Mesendoderm (in vitro differentiated cells): Measurements from ENCODE around the gene NLRP12.
A peak's percentile ranks its signal among the peaks of the same experiment; 100 is the strongest.

Source experiments
- DNase-seq: peaks from one replicate; pipeline ENCODE4 v3.0.0; 2013
- H2AK5ac ChIP-seq: 2 replicates; pipeline ENCODE4 v1.6.1; 2013; ENCODE audit warnings: low read length, inconsistent platforms
- H2BK120ac ChIP-seq: 2 replicates; pipeline ENCODE4 v1.6.1; 2013; ENCODE audit warnings: low read depth, mild to moderate bottlenecking, low read length, moderate library complexity, mixed read lengths
- H2BK15ac ChIP-seq: replicated peaks from 2 replicates; pipeline ENCODE4 v1.6.1; 2013; ENCODE audit warnings: low read depth, mild to moderate bottlenecking, moderate library complexity
- H2BK5ac ChIP-seq: 2 replicates; pipeline ENCODE4 v1.6.1; 2013; ENCODE audit warnings: low read length, inconsistent platforms
- H3K18ac ChIP-seq: 2 replicates; pipeline ENCODE4 v1.6.1; 2013; ENCODE audit warnings: mild to moderate bottlenecking, low read length, mixed read lengths
- H3K23ac ChIP-seq: one replicate; pipeline ENCODE4 v1.6.1; 2013; ENCODE audit warnings: low read length
- H3K27ac ChIP-seq: 2 replicates; pipeline ENCODE4 v1.5.1; 2013; ENCODE audit warnings: low read depth, mild to moderate bottlenecking, inconsistent platforms, low read length, moderate library complexity
- H3K27me3 ChIP-seq: 2 replicates; pipeline ENCODE4 v1.6.1; 2013; ENCODE audit warnings: low read length, control low read depth, mild to moderate bottlenecking, inconsistent platforms; ENCODE audit not compliant: insufficient read depth, poor library complexity
- H3K36me3 ChIP-seq: 2 replicates; pipeline ENCODE4 v1.6.1; 2013; ENCODE audit warnings: low read length, inconsistent platforms; ENCODE audit not compliant: control insufficient read depth, insufficient read depth
- H3K4ac ChIP-seq: one replicate; pipeline ENCODE4 v1.6.1; 2013; ENCODE audit warnings: low read depth, mild to moderate bottlenecking, low read length, moderate library complexity
- H3K4me1 ChIP-seq: 2 replicates; pipeline ENCODE4 v1.6.1; 2013; ENCODE audit warnings: low read depth, low read length, inconsistent platforms; ENCODE audit not compliant: control insufficient read depth
- H3K4me2 ChIP-seq: 2 replicates; pipeline ENCODE4 v1.6.1; 2013; ENCODE audit warnings: low read length
- H3K4me3 ChIP-seq: 2 replicates; pipeline ENCODE4 v1.5.1; 2013; ENCODE audit warnings: mild to moderate bottlenecking, low read length
- H3K56ac ChIP-seq: one replicate; pipeline ENCODE4 v1.6.1; 2013; ENCODE audit warnings: low read length
- H3K79me1 ChIP-seq: 2 replicates; pipeline ENCODE4 v1.6.1; 2013; ENCODE audit warnings: low read length, inconsistent platforms
- H3K79me2 ChIP-seq: 2 replicates; pipeline ENCODE4 v1.6.1; 2013; ENCODE audit warnings: mild to moderate bottlenecking, low read length; ENCODE audit not compliant: control insufficient read depth, insufficient read depth
- H3K9ac ChIP-seq: 2 replicates; pipeline ENCODE4 v1.6.1; 2013; ENCODE audit warnings: low read length, inconsistent platforms
- H4K5ac ChIP-seq: one replicate; pipeline ENCODE4 v1.6.1; 2013; ENCODE audit warnings: low read length
- H4K8ac ChIP-seq: one replicate; pipeline ENCODE4 v1.6.1; 2013; ENCODE audit warnings: low read depth, mild to moderate bottlenecking, control low read depth, low read length, moderate library complexity
- WGBS: extraction: QIAGEN DNeasy Blood & Tissue Kit; methylation state at CpG from one replicate; pipeline ENCODE4 v1.1.7; 2013; ENCODE audit warnings: low lambda C conversion rate, missing lambda C conversion rate; ENCODE audit not compliant: insufficient coverage; ENCODE audit errors: extremely low coverage; 5-methylcytosine and 5-hydroxymethylcytosine counted together

NLRP12 gene

DNA sequence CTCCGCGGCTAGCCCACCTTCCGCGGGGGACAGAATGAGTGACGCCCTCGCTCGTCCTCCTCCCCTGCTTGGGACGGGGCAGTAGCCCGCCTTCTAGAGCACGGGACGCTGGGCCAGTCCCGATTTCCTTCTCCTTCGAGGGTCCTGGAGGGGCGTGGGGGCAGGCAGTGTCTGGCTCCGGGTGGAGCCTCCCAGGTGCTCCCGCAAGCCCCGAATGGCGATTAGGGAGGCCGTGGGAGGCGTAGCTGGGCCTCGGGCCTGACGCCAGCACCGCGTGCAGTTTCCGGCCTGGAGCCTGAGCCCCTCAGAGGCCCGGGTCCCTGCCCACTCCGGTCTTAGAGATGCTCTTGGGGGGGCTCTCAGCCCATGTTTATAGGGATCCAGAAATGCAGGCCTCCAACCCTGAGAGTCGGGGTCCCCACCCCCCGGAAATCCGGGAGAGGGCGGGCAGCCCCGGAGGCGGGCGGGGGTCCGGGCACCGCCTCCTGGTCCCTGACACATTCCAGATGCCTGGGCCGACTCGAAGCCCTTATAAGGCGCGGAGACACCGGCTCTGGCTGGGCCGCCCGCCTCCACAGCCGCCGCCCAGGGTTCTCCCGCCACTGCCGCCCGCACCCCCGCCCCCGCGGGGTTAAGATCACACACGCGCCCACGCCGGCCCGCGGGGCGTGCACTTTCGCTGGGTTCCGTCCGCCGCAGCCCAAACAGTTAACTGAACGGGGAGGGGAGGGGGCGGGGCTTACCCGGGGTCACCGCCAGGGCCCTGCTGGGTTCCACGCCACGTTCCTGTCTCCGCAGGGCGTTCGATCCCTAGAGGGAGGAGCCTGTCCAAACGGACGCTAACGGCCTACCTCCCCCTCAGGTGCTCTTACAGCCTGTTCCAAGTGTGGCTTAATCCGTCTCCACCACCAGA, 45.0 kb upstream of the NLRP12 start:
- H3K18ac ChIP-seq, result peak overlapping the region; percentile 85
- H3K79me2 ChIP-seq, result peaks cover 14% of the 10 kb centered on the region
- no peak overlapping the region for H4K8ac ChIP-seq
- peak overlapping the region; percentile 86 for H2BK5ac ChIP-seq
- no peak overlapping the region for H3K23ac ChIP-seq
- peaks cover 3% of the 10 kb centered on the region for H3K36me3 ChIP-seq
- H2AK5ac ChIP-seq, result no peak overlapping the region
- H3K56ac ChIP-seq, result peak overlapping the region; percentile 91
- peak overlapping the region; percentile 90 for H3K9ac ChIP-seq
- peak overlapping the region; percentile 87 for H3K27ac ChIP-seq
- no peaks in the 10 kb centered on the region for H3K27me3 ChIP-seq
- H3K4me3 ChIP-seq, result peak overlapping the region; percentile 86
- H4K5ac ChIP-seq, result no peak overlapping the region
- WGBS, result no CpG with 5 or more reads among the region's 75 CpGs
- peaks cover 7% of the 10 kb centered on the region for H3K79me1 ChIP-seq
- DNase-seq, result peak; percentile 96
- H2BK15ac ChIP-seq, result no peak overlapping the region
- H3K4ac ChIP-seq, result peak overlapping the region; percentile 94
- H3K4me2 ChIP-seq, result peak overlapping the region; percentile 70
- H2BK120ac ChIP-seq, result peak overlapping the region; percentile 30
- peaks cover 2% of the 10 kb centered on the region for H3K4me1 ChIP-seq

DNA sequence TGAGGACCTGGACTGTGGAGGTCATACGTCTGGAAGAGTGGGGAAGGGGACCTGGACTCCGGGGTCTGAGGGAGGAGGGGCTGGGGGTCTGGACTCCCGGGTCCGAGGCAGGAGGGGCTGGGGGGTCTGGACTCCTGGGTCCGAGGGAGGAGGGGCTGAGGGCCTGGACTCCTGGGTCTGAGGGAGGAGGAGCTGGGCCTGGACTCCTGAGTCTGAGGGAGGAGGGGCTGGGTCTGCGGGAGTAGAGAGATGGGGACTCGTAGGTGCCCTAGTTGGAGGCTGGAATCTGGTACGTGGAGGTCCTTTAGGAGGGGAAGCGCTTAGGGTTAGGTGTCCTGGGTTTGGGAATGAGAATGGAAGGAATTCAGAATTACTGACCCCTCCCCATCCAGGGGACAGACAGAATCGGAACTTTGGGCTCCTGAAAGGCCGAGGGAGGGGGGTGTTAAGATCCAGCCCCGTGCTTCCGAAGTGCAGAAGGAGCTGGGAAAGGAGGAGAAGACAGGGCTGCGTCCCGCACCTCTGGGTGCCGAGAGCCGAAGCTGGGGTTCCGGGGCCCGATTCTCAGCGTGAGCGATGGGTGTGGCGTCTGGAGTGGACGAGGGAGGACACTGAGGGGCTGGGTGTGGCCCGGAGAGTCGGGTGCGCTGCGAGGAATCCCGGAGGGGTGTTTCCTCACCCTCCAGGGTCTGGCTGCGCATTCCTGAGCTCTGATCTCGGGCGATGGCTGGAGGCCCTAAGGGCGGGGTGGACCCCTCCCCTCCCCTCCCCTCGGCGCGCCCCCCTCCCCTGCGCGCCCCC, 44.2 kb upstream of the NLRP12 start:
- Histone ChIP-seq H4K5ac (no peak overlapping the region), H4K8ac (no peak overlapping the region), H3K79me1 (peaks cover 5% of the 10 kb centered on the region), H3K9ac (peak overlapping the region; percentile 90), H3K4ac (peak overlapping the region; percentile 94), H3K4me3 (peak overlapping the region; percentile 86), H3K56ac (peak overlapping the region; percentile 91), H3K27me3 (no peaks in the 10 kb centered on the region), H2AK5ac (no peak overlapping the region), H3K27ac (peak overlapping the region; percentile 39), H3K36me3 (no peaks in the 10 kb centered on the region), H3K23ac (no peak overlapping the region), H3K4me1 (peaks cover 2% of the 10 kb centered on the region), H2BK120ac (peak overlapping the region; percentile 30), H3K79me2 (peaks cover 14% of the 10 kb centered on the region), H2BK15ac (no peak overlapping the region), H2BK5ac (peak overlapping the region; percentile 51), H3K18ac (peak overlapping the region; percentile 79), H3K4me2 (peak overlapping the region; percentile 84)
- DNase-seq, result peak; percentile 88
- no CpG with 5 or more reads among the region's 37 CpGs for WGBS

DNA sequence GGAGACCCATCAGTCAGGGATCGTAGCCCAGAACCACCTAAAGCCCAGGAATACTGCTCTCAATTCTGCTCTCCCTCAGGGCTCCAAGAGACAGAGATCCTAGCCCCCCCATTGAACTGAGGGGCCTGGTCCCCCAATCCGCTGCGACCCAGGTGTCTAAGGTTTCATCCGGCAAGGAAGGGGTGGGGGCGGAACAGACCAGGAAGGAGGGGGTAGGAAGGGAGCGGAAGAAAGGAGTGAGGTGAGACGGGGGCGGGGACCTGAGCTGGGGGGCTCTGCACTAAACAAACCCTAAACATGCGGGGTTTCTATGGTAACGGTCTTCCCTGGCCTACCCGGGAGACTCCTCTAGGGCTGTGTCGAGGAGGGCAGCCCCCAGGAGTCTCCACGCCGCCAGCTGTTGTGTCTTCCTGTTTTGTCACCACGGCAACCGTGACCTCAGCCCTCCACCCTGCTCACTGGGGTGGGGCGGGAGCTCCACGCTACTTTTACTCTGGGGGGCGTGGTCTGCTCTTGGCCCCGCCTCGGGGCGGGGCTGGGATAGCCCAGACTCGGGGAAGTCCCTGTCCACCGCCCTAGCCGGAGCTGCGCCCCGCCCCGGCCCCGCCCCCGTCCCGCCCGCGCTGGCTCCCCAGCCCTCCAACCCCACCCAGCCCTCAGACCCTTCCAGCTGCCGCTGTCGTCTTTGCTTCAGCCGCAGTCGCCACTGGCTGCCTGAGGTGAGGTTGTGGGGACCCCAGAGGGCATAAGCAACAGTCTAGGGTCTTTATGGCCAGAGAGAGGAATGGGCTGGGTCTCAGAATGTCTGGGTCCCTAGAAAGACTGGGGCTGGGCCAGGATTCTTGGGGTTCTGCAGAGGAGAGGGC, 43.3 kb upstream of the NLRP12 start, which contains the start of gene MYADM:
Gene MYADM (plus strand): TSS at position 659 of the 866 bp plus-strand sequence. CDS start 5,647 bp downstream, outside the sequence.
- peak within 1 kb of the TSS; percentile 94 for H3K4ac ChIP-seq
- H3K9ac ChIP-seq, result peak within 1 kb of the TSS; percentile 90
- H3K36me3 ChIP-seq, result no peaks in the 10 kb centered on the region
- H2BK5ac ChIP-seq, result peak within 1 kb of the TSS; percentile 91
- H3K56ac ChIP-seq, result peak within 1 kb of the TSS; percentile 93
- peak within 1 kb of the TSS; percentile 79 for H3K18ac ChIP-seq
- H3K23ac ChIP-seq, result no peak within 1 kb of the TSS
- no peak within 1 kb of the TSS for H2BK15ac ChIP-seq
- peaks cover 2% of the 10 kb centered on the region for H3K4me1 ChIP-seq
- peak; percentile 100 for DNase-seq
- H3K27me3 ChIP-seq, result no peaks in the 10 kb centered on the region
- peak within 1 kb of the TSS; percentile 84 for H3K4me3 ChIP-seq
- H4K8ac ChIP-seq, result peak within 1 kb of the TSS; percentile 87
- peaks cover 14% of the 10 kb centered on the region for H3K79me2 ChIP-seq
- peak within 1 kb of the TSS; percentile 85 for H4K5ac ChIP-seq
- peaks cover 5% of the 10 kb centered on the region for H3K79me1 ChIP-seq
- H3K27ac ChIP-seq, result peak within 1 kb of the TSS; percentile 92
- H2AK5ac ChIP-seq, result no peak within 1 kb of the TSS
- WGBS, result no CpG with 5 or more reads among the region's 37 CpGs
- peak within 1 kb of the TSS; percentile 84 for H3K4me2 ChIP-seq
- H2BK120ac ChIP-seq, result peak within 1 kb of the TSS; percentile 30

DNA sequence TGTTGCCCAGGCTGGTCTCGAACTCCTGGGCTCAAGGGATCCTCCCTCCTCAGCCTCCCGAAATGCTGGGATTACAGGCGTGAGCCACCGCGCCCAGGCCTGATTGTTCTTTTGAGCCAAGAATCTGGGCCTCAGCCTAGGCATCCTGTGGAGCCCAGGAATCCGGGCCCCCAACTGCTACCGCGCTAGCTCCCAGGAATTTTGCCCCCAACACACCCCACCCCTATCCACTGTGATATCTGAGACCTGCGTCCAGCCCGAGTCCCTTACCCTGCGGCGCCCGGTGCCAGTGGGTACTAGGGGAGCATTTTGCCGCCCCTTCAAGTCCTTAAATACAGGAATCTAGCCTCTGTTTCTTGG, 42.7 kb upstream of the NLRP12 start:
- WGBS, result no CpG with 5 or more reads among the region's 14 CpGs
- peak overlapping the region; percentile 78 for H3K18ac ChIP-seq
- H2BK5ac ChIP-seq, result peak overlapping the region; percentile 91
- H3K4me3 ChIP-seq, result peak overlapping the region; percentile 59
- peak overlapping the region; percentile 85 for H4K5ac ChIP-seq
- H3K79me1 ChIP-seq, result peaks cover 5% of the 10 kb centered on the region
- H3K36me3 ChIP-seq, result no peaks in the 10 kb centered on the region
- H3K79me2 ChIP-seq, result peaks cover 14% of the 10 kb centered on the region
- H3K9ac ChIP-seq, result peak overlapping the region; percentile 75
- no peak overlapping the region for H2AK5ac ChIP-seq
- H3K56ac ChIP-seq, result peak overlapping the region; percentile 93
- peaks cover 2% of the 10 kb centered on the region for H3K4me1 ChIP-seq
- no peaks in the 10 kb centered on the region for H3K27me3 ChIP-seq
- peak; percentile 83 for DNase-seq
- H3K4ac ChIP-seq, result peak overlapping the region; percentile 61
- H2BK120ac ChIP-seq, result peak overlapping the region; percentile 8
- peak overlapping the region; percentile 87 for H4K8ac ChIP-seq
- no peak overlapping the region for H3K23ac ChIP-seq
- no peak overlapping the region for H2BK15ac ChIP-seq
- H3K27ac ChIP-seq, result peak overlapping the region; percentile 92
- peak overlapping the region; percentile 82 for H3K4me2 ChIP-seq
